ENCODE measurements around the gene ELMO2.

DNA sequence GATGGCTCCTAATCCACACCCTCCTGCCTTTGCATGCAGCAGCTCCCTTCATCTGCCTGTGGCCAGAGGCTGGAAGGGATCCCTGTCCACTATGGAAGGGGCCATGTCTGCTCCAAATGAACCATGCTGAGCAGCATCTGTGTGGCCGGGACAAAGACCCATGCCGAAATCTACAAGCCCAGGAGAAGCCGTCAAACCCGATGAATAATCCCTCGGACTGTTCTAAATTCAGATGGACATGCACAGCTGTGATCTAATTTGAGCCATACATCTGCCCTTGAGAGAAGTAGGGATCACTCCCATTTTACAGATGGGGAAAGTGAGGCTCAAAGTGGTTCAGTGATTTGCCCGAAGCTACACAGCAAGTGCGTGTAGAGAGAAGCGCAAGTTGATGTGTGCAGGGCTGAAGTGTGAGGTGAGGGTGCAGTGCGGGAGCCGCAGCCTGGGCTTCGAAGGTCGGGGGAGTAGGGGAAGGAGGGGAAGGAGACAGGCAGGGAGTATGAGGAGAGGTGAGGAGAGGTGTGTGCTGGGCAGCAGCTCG is 75.5 kb downstream of the ELMO2 start:
- TF ChIP-seq YY1 (IDR thresholded peaks at IDR 0.05; ENCODE audit: insufficient read depth, insufficient read length) (no peak), ZNF274 (IDR thresholded peaks at IDR 0.05; ENCODE audit: low read depth, low read length) (no peak), SUZ12 (IDR thresholded peaks at IDR 0.05; ENCODE audit: extremely low read depth, insufficient read depth, insufficient read length) (no peak)
